NT2/D1 (cell line): ENCODE data around the gene ELF4.

Experiments used
- YY1 ChIP-seq: IDR thresholded peaks from 2 replicates; pipeline ENCODE4 v1.6.1; 2011; ENCODE audit not compliant: insufficient read length, insufficient read depth
- ZNF274 ChIP-seq: IDR thresholded peaks from 2 replicates; pipeline ENCODE4 v1.6.1; 2011; ENCODE audit warnings: mild to moderate bottlenecking, low read depth, low read length

DNA sequence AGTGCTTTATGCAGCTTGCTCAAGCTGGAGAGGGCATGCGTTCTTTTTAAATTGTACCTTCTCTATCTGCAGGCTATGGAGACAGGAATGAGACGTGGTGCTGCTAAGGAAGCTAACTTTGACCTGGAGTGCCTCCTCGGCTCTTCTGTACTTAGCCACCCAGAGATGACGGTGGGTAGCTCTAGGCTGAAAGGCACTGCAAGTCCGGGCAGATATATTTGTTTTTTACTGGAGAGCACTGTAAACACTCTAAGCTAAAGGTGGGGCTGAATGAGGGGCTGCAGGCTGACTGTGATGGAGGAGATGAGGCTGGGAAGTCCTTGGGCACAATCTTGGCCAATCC, 12.1 kb downstream of the ELF4 start:
- TF ChIP-seq ZNF274: no peak
- TF ChIP-seq YY1: no peak
